ENCODE results near the gene SYTL2. TPM values are rescaled to one million over a fixed set of nuclear protein-coding genes. Genes with fewer than 3 reads are reported as not detected.

The SYTL2 gene
- total RNA-seq, 1 donor, result 19.9 TPM

GRCh38 chr11:85767246-85767945 lies 43.5 kb downstream of the SYTL2 start:
- no peak overlapping the region for H2AFZ ChIP-seq (ENCODE audit: low read length)
- H3K4me1 ChIP-seq (ENCODE audit: insufficient read depth, low read length), result no peaks in the 10 kb centered on the region
- no peak for DNase-seq (ENCODE audit: insufficient read length, low spot score, missing footprints)
- no peaks in the 10 kb centered on the region for H3K79me2 ChIP-seq (ENCODE audit: insufficient read depth, low read length)
- no peaks in the 10 kb centered on the region for H3K36me3 ChIP-seq (ENCODE audit: insufficient read depth, low read length)
- no peaks in the 10 kb centered on the region for H3K27me3 ChIP-seq (ENCODE audit: insufficient read depth, low read length)
- H3K9me3 ChIP-seq (ENCODE audit: low read depth, low read length), result no peaks in the 10 kb centered on the region
- no peak for TF ChIP-seq CTCF (IDR thresholded peaks at IDR 0.05; ENCODE audit: extremely low read depth, low read depth, low read length)
- H3K4me2 ChIP-seq (ENCODE audit: insufficient read depth, low read length), result no peak overlapping the region
- H4K20me1 ChIP-seq (ENCODE audit: insufficient read depth, low read length), result no peaks in the 10 kb centered on the region
- no peak overlapping the region for H3K27ac ChIP-seq (ENCODE audit: low read depth, low read length)
- H3K4me3 ChIP-seq (ENCODE audit: insufficient read depth, low read length), result no peak overlapping the region

- Histone ChIP-seq H3K27ac (ENCODE audit: low read depth, low read length) (no peak overlapping the region), H3K79me2 (ENCODE audit: insufficient read depth, low read length) (no peaks in the 10 kb centered on the region)
Observed at GRCh38 chr11:85766721-85767161, 44.2 kb downstream of the SYTL2 start.

GRCh38 chr11:85764796-85765195 lies 46.1 kb downstream of the SYTL2 start:
- no peak overlapping the region for H3K27ac ChIP-seq (ENCODE audit: low read depth, low read length)
- no peaks in the 10 kb centered on the region for H3K27me3 ChIP-seq (ENCODE audit: insufficient read depth, low read length)
- no peaks in the 10 kb centered on the region for H3K36me3 ChIP-seq (ENCODE audit: insufficient read depth, low read length)
- H2AFZ ChIP-seq (ENCODE audit: low read length), result no peak overlapping the region
- H3K79me2 ChIP-seq (ENCODE audit: insufficient read depth, low read length), result no peaks in the 10 kb centered on the region
- no peaks in the 10 kb centered on the region for H3K9me3 ChIP-seq (ENCODE audit: low read depth, low read length)
- no peak overlapping the region for H3K4me3 ChIP-seq (ENCODE audit: insufficient read depth, low read length)
- TF ChIP-seq CTCF (IDR thresholded peaks at IDR 0.05; ENCODE audit: extremely low read depth, low read depth, low read length), result no peak
- DNase-seq (ENCODE audit: insufficient read length, low spot score, missing footprints), result no peak
- peaks cover 6% of the 10 kb centered on the region for H3K4me1 ChIP-seq (ENCODE audit: insufficient read depth, low read length)
- no peaks in the 10 kb centered on the region for H4K20me1 ChIP-seq (ENCODE audit: insufficient read depth, low read length)
- H3K4me2 ChIP-seq (ENCODE audit: insufficient read depth, low read length), result no peak overlapping the region

More at GRCh38 chr11:85766721-85767161, 44.2 kb downstream of the SYTL2 start:
- no peaks in the 10 kb centered on the region for H3K36me3 ChIP-seq (ENCODE audit: insufficient read depth, low read length)
- no peak overlapping the region for H2AFZ ChIP-seq (ENCODE audit: low read length)
- no peaks in the 10 kb centered on the region for H3K4me1 ChIP-seq (ENCODE audit: insufficient read depth, low read length)
- H3K9me3 ChIP-seq (ENCODE audit: low read depth, low read length), result no peaks in the 10 kb centered on the region
- H3K4me3 ChIP-seq (ENCODE audit: insufficient read depth, low read length), result no peak overlapping the region
- no peaks in the 10 kb centered on the region for H3K27me3 ChIP-seq (ENCODE audit: insufficient read depth, low read length)
- no peak overlapping the region for H3K4me2 ChIP-seq (ENCODE audit: insufficient read depth, low read length)
- H4K20me1 ChIP-seq (ENCODE audit: insufficient read depth, low read length), result no peaks in the 10 kb centered on the region
- no peak for DNase-seq (ENCODE audit: insufficient read length, low spot score, missing footprints)
- TF ChIP-seq CTCF (IDR thresholded peaks at IDR 0.05; ENCODE audit: extremely low read depth, low read depth, low read length), result no peak

GRCh38 chr11:85762226-85762625 lies 48.7 kb downstream of the SYTL2 start:
- Histone ChIP-seq H3K4me1 (ENCODE audit: insufficient read depth, low read length) (peaks cover 8% of the 10 kb centered on the region), H3K9me3 (ENCODE audit: low read depth, low read length) (no peaks in the 10 kb centered on the region), H3K4me3 (ENCODE audit: insufficient read depth, low read length) (no peak overlapping the region), H3K27me3 (ENCODE audit: insufficient read depth, low read length) (no peaks in the 10 kb centered on the region), H3K27ac (ENCODE audit: low read depth, low read length) (no peak overlapping the region), H3K79me2 (ENCODE audit: insufficient read depth, low read length) (no peaks in the 10 kb centered on the region), H3K4me2 (ENCODE audit: insufficient read depth, low read length) (no peak overlapping the region), H2AFZ (ENCODE audit: low read length) (no peak overlapping the region), H4K20me1 (ENCODE audit: insufficient read depth, low read length) (no peaks in the 10 kb centered on the region), H3K36me3 (ENCODE audit: insufficient read depth, low read length) (no peaks in the 10 kb centered on the region)
- no peak for DNase-seq (ENCODE audit: insufficient read length, low spot score, missing footprints)
- TF ChIP-seq CTCF (IDR thresholded peaks at IDR 0.05; ENCODE audit: extremely low read depth, low read depth, low read length), result no peak
